Kidney (tissue), 22 donors: ENCODE results near the gene HIGD1A. TPM values are rescaled to one million over a fixed set of nuclear protein-coding genes. Genes with fewer than 3 reads are reported as not detected.
A peak's percentile ranks its signal among the peaks of the same experiment; 100 is the strongest.

Source experiments
- DNase-seq, 5 donors: peaks; one replicate each; pipeline ENCODE4 v3.0.0-alpha.2; 2013 to 2020
- FAIRE-seq: peaks from 2 replicates; lab custom pipeline; 2012; peaks lifted over from hg19 to GRCh38; lab: Jason Lieb, UNC
- H3K27ac ChIP-seq, 2 donors: one replicate each; pipeline ENCODE4 v1.7.0; 2013; ENCODE audit warnings: low read depth in 2 of 2, low read length in 2 of 2, inconsistent platforms in 1 of 2
- H3K27me3 ChIP-seq: one replicate; pipeline ENCODE4 v1.7.1; 2013; ENCODE audit warnings: low read length, inconsistent platforms; ENCODE audit not compliant: control insufficient read depth, insufficient read depth
- H3K36me3 ChIP-seq, 3 donors: one replicate each; pipeline versions ENCODE4 v1.7.0 to v1.7.1; 2013; ENCODE audit warnings: low read length in 3 of 3, control low read depth in 1 of 3, inconsistent platforms in 1 of 3; ENCODE audit not compliant: insufficient read depth in 3 of 3, control insufficient read depth in 2 of 3
- H3K4me1 ChIP-seq, 3 donors: one replicate each; pipeline versions ENCODE4 v1.7.0 to v1.7.1; 2013; ENCODE audit warnings: low read length in 3 of 3, inconsistent platforms in 1 of 3, low read depth in 1 of 3; ENCODE audit not compliant: control insufficient read depth in 2 of 3, insufficient read depth in 2 of 3
- H3K4me3 ChIP-seq, 3 donors: one replicate each; pipeline versions ENCODE4 v1.7.0 to v1.8.1; 2013; ENCODE audit warnings: low read length in 3 of 3, control low read depth in 1 of 3, inconsistent platforms in 1 of 3
- H3K9ac ChIP-seq, 3 donors: one replicate each; pipeline versions ENCODE4 v1.7.0 to v1.7.1; 2013; ENCODE audit warnings: low read length in 3 of 3, control low read depth in 1 of 3, inconsistent platforms in 1 of 3
- H3K9me3 ChIP-seq, 3 donors: one replicate each; pipeline versions ENCODE4 v1.7.0 to v1.7.1; 2013; ENCODE audit warnings: low read length in 3 of 3, control low read depth in 1 of 3, inconsistent platforms in 1 of 3; ENCODE audit not compliant: control insufficient read depth in 2 of 3, insufficient read depth in 1 of 3
- intact Hi-C: fragments of 100-400 bp; cut with DNase I; formaldehyde crosslinking; loops from one replicate; pipeline ENCODE4 v1.11.1; 2022
- long read RNA-seq, 10 donors: library from polyadenylated mRNA in 1 of 10; unstranded in 1 of 10; transcript quantifications; one replicate each; pipeline ENCODE4 v2.0.0 and lab custom pipeline, GENCODE V29; 2021 to 2026
- polyA plus RNA-seq: library from polyadenylated mRNA; stranded (reverse); fragments of 350-450 nt; fragmentation: Illumina TruSeq; extraction: RNeasy Lipid Tissue Mini Kit (QIAGEN cat#74804); gene quantifications from one replicate; pipeline ENCODE4 v1.2.3, GENCODE V29; 2014; ENCODE audit warnings: low read depth, low replicate concordance; ENCODE audit not compliant: insufficient read depth
- total RNA-seq: library from RNA; stranded (reverse); fragmentation: NEBNext Ultra II Directional; extraction: Animal tissue kit (Norgen Biotek cat#: 25700); gene quantifications from one replicate; pipeline ENCODE4 v1.2.1, GENCODE V29; 2021
- TF ChIP-seq, protein P1 (sequence below): IDR thresholded peaks from 3 replicates; pipeline ENCODE4 v1.5.1; 2012; ENCODE audit warnings: mild to moderate bottlenecking, moderate library complexity, borderline replicate concordance; ENCODE audit not compliant: insufficient read depth; ENCODE audit errors: extremely low read depth
- donor health status: control.
- donor health status: control.
- donor health status: control.
- donor health status: control.
- donor health status: control.
- donor health status: DM: yes; HTN: yes; CAD: no.
- donor health status: Normal renal cell carcinoma (clear cell type).

The HIGD1A gene
- total RNA-seq (207 TPM), polyA plus RNA-seq (283 TPM)
- long read RNA-seq, donor 1, transcript HIGD1A-201 (4 exons, 1,373 nt) = major isoform, 48 of 98 reads
- long read RNA-seq, donor 1, partial matches to known transcripts = 45 of 98 reads
- long read RNA-seq, donor 1, other reads (novel, unspliced or antisense) = 0 of 98 reads
- long read RNA-seq, donor 2, transcript HIGD1A-201 (4 exons, 1,373 nt) = major isoform, 86 of 119 reads
- long read RNA-seq, donor 2, partial matches to known transcripts = 26 of 119 reads
- long read RNA-seq, donor 2, other reads (novel, unspliced or antisense) = 0 of 119 reads
- long read RNA-seq, donor 3, transcript HIGD1A-201 (4 exons, 1,373 nt) = major isoform, 94 of 117 reads
- long read RNA-seq, donor 3, transcript HIGD1A-204 (4 exons, 585 nt) = minor isoform, 5 of 117 reads
- long read RNA-seq, donor 3, transcript HIGD1A-205 (3 exons, 983 nt) = minor isoform, 9 of 117 reads
- long read RNA-seq, donor 3, partial matches to known transcripts = 7 of 117 reads
- long read RNA-seq, donor 3, other reads (novel, unspliced or antisense) = 0 of 117 reads
- long read RNA-seq, donor 4, transcript HIGD1A-201 (4 exons, 1,373 nt) = major isoform, 70 of 85 reads
- long read RNA-seq, donor 4, partial matches to known transcripts = 13 of 85 reads
- long read RNA-seq, donor 4, other reads (novel, unspliced or antisense) = 0 of 85 reads
- long read RNA-seq, donor 5, partial matches to known transcripts = 0 of 3 reads
- long read RNA-seq, donor 5, other reads (novel, unspliced or antisense) = 0 of 3 reads
- long read RNA-seq, donor 6, transcript HIGD1A-201 (4 exons, 1,373 nt) = major isoform, 160 of 168 reads
- long read RNA-seq, donor 6, transcript HIGD1A-204 (4 exons, 585 nt) = minor isoform, 6 of 168 reads
- long read RNA-seq, donor 6, partial matches to known transcripts = 0 of 168 reads
- long read RNA-seq, donor 6, other reads (novel, unspliced or antisense) = 0 of 168 reads
- long read RNA-seq, donor 7, transcript HIGD1A-204 (4 exons, 585 nt) = minor isoform, 8 of 263 reads
- long read RNA-seq, donor 7, transcript HIGD1A-201 (4 exons, 1,373 nt) = major isoform, 239 of 263 reads
- long read RNA-seq, donor 7, partial matches to known transcripts = 4 of 263 reads
- long read RNA-seq, donor 7, other reads (novel, unspliced or antisense) = 8 of 263 reads
- long read RNA-seq, donor 8, transcript HIGD1A-201 (4 exons, 1,373 nt) = major isoform, 64 of 67 reads
- long read RNA-seq, donor 8, partial matches to known transcripts = 0 of 67 reads
- long read RNA-seq, donor 8, other reads (novel, unspliced or antisense) = 0 of 67 reads
- long read RNA-seq, donor 9, transcript HIGD1A-201 (4 exons, 1,373 nt) = major isoform, 54 of 56 reads
- long read RNA-seq, donor 9, partial matches to known transcripts = 0 of 56 reads
- long read RNA-seq, donor 9, other reads (novel, unspliced or antisense) = 0 of 56 reads
- long read RNA-seq, donor 10, transcript HIGD1A-201 (4 exons, 1,373 nt) = major isoform, 47 of 102 reads
- long read RNA-seq, donor 10, partial matches to known transcripts = 52 of 102 reads
- long read RNA-seq, donor 10, other reads (novel, unspliced or antisense) = 0 of 102 reads

DNA sequence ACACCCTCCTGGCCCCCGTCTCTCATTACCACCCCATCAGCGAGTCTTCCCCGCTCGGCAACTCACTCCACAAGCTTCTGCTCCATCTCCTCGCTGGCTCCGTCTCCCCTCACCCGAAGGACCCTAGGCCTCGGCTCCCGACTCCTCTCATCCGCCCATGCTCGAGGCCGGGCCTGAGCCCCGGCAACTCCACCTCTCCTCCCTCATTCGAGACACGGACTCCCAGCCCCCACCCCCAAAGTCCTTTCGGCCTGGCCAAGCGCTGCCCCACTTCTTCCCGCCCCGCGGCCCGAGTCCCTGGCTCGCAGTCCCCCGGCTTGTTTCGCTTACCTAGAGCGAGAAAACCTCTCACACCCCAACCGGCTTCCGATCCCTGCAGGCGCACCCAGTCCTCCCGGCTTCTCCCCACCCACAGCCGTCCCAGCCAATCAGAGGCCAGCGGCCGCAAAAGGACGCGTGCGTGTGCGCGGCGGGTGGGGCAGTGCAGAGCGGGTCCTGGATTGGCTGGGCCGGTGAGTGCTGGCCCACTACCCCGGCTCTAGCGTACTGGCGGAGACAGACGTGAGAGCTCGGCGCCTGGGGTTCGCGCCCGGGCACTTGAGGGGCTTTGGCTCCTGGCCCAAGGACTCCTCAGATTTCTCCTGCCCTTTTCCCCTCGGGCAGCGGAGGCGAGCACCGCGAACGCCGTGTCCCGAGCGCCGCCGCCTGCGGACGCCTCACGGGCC, at the start of gene HIGD1A:
TSS of gene HIGD1A (minus strand) at position 385 of the 725 bp plus-strand sequence. CDS start 10,237 bp downstream, outside the sequence.
- peak; percentile 97 to 99 (median 98) for DNase-seq
- TF ChIP-seq, protein P1, sequence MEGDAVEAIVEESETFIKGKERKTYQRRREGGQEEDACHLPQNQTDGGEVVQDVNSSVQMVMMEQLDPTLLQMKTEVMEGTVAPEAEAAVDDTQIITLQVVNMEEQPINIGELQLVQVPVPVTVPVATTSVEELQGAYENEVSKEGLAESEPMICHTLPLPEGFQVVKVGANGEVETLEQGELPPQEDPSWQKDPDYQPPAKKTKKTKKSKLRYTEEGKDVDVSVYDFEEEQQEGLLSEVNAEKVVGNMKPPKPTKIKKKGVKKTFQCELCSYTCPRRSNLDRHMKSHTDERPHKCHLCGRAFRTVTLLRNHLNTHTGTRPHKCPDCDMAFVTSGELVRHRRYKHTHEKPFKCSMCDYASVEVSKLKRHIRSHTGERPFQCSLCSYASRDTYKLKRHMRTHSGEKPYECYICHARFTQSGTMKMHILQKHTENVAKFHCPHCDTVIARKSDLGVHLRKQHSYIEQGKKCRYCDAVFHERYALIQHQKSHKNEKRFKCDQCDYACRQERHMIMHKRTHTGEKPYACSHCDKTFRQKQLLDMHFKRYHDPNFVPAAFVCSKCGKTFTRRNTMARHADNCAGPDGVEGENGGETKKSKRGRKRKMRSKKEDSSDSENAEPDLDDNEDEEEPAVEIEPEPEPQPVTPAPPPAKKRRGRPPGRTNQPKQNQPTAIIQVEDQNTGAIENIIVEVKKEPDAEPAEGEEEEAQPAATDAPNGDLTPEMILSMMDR = no peak
- intact Hi-C loops = no loop called here
- Histone ChIP-seq H3K4me1 (peaks cover 2 to 15% (median 15%) of the 10 kb centered on the region in 3 donors), H3K27me3 (no peaks in the 10 kb centered on the region), H3K9me3 (no peaks in the 10 kb centered on the region), H3K36me3 (no peaks in the 10 kb centered on the region), H3K9ac (peak within 1 kb of the TSS; percentile 90 to 95 (median 93)), H3K27ac (peak within 1 kb of the TSS; percentile 97 to 99), H3K4me3 (peak within 1 kb of the TSS; percentile 86 to 94 (median 88))
- peak; percentile 61 for FAIRE-seq

GRCh38 chr3:42853739-42854302, 49.5 kb upstream of the HIGD1A start:
- Histone ChIP-seq H3K27ac (no peak overlapping the region), H3K9me3 (no peaks in the 10 kb centered on the region), H3K4me1 (peaks cover 0 to 2% (median 0%) of the 10 kb centered on the region in 3 donors), H3K9ac (no peak overlapping the region), H3K4me3 (no peak overlapping the region), H3K36me3 (no peaks in the 10 kb centered on the region), H3K27me3 (no peaks in the 10 kb centered on the region)
- TF ChIP-seq, protein P1 = no peak
- no peak for FAIRE-seq
- DNase-seq = peak in 4 of 5 donors; percentile 41 to 60 (median 50)
- intact Hi-C loops = no loop called here
